ELF-1 (cell line): ENCODE measurements around the gene PARP14.
A peak's percentile ranks its signal among the peaks of the same experiment; 100 is the strongest.
"Not testable (repeated sequence)": the region's sequence is repeated elsewhere in the genome, so short reads cannot be mapped to it uniquely, and the experiment has no call there.

ENCODE experiments used
- DNase-seq: peaks from one replicate; pipeline ENCODE4 v3.0.0-alpha.2; 2016; ENCODE audit warnings: low read depth, low spot score

PARP14 gene

DNA sequence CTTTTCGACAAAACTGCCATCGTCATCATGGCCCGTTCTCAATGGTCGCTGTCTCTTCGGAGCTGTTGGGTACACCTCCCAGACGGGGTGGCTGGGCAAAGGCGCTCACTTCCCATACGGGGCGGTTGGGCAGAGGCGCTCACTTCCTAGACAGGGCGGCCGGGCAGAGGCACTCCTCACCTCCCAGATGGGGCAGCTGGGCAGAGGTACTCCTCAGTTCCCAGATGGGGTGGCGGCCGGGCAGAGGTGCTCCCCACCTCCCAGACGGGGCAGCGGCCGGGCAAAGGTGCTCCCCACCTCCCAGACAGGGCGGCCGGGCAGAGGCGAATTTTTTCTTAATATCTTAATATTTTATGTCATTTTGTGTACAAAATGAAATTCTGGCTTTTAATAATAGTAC, 44.5 kb downstream of the PARP14 start:
- DNase-seq = no peak

DNA sequence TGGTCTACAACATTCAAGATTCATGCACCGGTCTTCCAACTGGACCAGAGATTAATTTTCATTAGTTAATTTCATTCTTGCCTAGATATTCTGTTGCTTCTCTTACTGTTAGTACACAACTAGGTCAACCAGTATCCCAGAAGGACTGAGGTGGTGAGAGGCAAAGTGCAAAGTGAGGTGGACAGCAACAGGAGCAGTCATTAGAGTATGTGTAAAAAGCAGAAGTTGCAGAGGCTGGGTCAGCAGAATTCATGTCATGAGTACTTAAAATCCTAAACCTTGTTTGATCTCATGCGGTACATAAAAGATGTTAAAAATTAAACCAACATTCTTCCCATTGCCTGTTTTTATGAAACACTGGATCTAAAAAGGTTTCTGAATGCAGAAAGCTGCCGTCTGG, 46.7 kb downstream of the PARP14 start:
- DNase-seq = no peak

DNA sequence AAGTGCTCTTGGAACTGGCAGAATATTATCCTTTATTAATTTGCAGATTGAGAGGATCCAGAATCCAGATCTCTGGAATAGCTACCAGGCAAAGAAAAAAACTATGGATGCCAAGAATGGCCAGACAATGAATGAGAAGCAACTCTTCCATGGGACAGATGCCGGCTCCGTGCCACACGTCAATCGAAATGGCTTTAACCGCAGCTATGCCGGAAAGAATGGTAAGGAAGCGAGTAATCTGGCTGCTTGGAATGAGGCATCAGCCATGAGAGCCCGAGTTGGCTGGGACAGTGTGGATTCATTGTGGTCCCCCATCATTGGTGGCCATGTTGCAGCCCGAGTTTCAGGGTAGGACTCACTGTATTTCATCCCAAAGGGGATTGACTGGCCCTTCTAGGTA, 47.1 kb downstream of the PARP14 start:
- no peak for DNase-seq

DNA sequence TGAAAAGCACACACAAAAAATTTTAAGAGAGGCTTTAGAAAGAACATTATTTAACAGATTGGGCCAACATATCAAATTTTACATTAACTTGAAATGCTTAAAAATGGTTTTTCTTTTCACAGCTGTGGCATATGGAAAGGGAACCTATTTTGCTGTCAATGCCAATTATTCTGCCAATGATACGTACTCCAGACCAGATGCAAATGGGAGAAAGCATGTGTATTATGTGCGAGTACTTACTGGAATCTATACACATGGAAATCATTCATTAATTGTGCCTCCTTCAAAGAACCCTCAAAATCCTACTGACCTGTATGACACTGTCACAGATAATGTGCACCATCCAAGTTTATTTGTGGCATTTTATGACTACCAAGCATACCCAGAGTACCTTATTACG, 47.5 kb downstream of the PARP14 start:
- no peak for DNase-seq

DNA sequence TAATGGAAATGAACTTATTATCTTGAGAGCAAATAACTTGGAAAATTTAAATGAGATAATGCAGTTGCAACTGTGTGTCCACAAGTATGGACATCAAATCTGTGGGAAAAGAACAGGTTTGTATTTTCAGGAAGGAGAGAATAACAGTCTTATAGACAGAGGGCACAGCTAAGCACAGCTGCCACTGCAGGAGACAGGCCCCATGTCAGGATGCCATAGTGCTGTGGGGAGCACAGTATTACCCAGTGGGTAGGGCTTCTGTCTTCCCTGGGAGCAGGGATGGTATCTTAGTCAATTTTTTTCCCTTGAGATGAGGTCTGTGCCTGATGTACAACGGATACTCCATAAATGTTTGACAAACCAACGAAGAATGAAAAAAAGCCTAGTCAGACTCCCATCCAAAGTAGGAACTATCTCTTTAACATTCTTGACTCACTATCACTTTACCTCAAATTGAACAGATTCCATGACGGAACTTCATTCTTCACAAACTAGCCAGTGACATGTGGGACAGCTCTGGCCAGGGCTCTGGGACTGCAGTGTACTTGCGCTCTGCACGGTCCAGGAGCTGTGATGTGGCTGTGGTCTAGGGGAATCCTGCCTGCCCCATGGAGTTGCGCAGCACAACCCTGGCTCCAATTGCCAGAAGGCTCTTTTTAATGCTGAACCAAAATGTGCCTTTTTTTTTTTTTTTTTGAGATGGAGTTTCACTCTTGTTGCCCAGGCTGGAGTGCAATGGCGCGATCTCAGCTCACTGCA, 48.3 kb downstream of the PARP14 start:
- DNase-seq = no peak

DNA sequence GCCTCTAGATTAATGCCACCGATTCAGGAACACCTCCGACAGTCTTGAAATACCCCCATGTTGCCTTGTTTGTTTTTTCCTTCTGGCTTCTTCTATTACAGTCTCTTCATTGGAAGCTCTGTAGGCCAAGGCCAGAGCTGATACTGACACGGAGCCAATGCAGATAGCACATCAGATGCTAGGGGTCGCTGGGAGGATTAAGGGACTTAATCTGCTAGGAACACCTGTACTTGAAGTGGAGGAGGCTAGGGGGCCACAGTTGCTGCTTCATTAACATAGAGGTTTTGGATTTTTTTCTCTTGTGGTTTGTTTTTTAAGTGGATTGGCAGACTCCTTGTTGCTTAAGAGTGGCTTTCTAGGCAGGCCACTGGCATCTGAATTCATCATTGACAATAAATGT, 49.6 kb downstream of the PARP14 start:
- no peak for DNase-seq

DNA sequence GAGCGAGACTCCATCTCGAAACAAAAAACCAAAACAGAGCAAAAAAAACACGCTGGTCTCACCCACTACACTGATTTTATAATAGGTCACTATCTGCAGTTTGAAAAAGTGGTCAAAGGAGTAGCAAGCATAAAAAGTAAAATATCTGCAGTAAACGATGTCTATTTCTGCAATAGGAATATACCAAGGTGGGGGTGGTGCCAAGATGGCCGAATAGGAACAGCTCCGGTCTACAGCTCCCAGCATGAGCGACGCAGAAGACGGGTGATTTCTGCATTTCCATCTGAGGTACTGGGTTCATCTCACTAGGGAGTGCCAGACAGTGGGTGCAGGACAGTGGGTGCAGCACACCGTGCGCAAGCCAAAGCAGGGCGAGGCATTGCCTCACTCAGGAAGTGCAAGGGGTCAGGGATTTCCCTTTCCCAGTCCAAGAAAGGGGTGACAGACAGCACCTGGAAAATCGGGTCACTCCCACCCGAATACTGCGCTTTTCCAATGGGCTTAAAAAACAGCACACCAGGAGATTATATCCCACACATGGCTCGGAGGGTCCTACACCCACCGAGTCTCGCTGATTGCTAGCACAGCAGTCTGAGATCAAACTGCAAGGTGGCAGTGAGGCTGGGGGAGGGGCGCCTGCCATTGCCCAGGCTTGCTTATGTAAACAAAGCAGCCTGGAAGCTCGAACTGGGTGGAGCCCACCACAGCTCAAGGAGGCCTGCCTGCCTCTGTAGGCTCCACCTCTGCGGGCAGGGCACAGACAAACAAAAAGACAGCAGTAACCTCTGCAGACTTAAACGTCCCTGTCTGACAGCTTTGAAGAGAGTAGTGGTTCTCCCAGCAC, 52.3 kb downstream of the PARP14 start:
- not testable (repeated sequence) for DNase-seq

DNA sequence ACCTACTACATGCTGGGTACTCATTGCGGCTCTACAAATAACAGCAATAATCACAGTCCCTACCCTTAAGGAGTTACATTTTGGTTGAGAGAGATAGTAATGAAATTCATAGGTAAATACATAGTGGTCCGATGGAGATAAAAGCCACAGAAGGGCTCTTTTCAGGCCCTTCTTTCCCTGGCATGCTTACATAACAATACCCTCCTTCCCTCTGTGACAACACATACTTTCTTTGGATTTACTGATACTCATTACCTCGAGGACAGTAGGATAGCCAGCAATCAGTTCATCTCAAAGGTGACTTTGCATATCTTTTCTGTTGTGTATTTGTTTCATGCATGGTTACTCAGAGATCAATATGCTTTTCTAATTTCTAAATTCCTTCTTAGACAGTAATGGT, 58.5 kb downstream of the PARP14 start:
- no peak for DNase-seq

DNA sequence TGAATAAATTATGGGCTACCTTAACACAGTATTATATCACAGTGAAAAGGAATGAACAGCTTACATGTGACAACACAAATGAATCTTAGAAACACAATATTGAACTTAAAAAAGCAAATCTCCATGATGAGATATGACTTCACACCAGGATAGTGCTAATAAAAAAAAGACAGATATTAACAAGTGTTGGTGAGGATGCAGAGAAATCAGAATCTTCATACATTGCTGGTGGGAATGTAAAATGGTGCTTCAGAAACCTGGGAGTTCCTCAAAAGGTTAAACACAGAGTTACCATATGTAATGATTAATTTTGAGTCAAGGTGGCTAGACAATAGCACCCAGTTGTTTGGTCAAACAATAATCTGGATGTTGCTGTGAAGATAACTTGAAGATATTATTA, 61.6 kb downstream of the PARP14 start:
- DNase-seq = no peak

DNA sequence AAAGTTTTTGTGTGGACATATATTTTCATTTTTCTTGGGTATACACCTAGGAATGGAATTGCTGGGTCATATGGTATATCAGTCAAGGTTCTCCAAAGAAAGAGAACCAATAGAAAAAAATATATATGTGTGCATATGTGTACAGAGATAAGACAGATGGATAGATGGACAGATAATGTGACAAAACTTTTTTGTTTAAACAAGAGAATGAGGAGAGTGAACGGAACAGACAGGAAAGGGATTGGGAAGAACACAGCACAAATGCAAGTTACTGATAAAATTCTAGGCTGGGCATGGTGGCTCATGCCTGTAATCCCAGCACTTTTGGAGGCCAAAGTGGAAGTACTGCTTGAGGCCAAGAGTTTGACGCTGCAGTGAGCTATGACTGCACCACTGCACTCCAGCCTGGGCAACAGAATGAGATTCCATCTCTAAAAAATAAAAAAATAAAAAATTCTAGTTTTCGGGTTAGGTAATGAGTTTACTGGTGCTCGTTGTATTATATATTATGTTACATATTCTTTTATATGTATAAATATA, 63.0 kb downstream of the PARP14 start:
- no peak for DNase-seq

DNA sequence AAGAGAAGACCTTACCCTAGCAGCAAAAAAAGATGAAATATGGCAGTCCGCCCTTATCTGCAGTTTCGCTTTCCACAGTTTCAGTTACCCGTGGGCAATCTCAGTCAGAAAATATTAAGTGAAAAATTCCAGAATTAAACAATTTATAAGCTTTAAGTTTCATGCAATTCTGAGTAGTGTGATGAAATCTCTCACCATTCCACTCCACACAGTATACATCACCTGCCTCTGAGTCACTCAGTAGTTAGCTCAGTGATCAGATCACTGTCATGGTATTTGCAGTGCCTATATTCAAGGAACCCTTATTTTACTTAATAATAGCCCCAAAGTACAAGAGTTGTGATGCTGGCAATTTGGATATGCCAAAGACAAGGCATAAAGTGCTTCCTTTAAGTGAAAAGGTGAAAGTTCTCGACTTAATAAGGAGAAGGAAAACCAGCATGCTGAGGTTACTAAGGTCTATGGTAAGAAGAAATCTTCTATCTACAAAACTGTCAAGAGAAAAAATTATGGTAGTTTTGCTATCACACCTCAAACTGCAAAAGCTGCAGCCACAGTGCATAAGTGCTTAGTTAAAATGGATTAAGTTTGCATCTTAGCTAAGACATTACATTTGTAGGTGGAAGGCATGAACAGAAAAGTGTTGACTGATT, 64.9 kb downstream of the PARP14 start:
- DNase-seq = no peak

DNA sequence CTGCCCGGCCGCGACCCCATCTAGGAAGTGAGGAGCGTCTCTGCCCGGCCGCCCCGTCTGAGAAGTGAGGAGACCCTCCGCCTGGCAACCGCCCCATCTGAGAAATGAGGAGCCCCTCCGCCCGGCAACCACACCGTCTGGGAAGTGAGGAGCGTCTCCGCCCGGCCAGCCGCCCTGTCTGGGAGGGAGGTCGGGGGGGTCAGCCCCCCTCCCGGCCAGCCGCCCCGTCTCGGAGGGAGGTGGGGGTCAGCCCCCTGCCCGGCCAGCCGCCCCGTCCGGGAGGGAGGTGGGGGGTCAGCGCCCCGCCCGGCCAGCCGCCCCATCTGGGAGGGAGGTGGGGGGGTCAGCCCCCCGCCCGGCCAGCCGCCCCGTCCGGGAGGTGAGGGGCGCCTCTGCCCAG, 66.7 kb downstream of the PARP14 start:
- DNase-seq = not testable (repeated sequence)

DNA sequence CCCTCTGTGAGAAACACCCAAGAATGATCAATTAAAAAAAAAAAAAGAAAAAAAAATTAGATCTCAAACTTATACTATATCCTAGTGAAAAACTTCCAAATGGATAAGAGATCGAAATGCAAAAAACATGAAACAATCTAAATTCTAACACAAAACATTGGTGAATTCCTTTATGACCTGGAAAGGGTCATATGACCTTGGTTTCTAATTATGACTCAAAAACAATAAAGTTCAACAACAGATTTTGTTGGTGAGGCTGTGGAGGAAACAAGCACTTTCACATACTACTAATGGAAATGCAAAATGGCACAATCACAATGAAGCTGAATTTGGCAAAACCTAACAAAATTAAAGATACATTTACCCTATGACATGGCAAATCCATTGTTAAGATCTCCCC, 67.7 kb downstream of the PARP14 start:
- DNase-seq = no peak

DNA sequence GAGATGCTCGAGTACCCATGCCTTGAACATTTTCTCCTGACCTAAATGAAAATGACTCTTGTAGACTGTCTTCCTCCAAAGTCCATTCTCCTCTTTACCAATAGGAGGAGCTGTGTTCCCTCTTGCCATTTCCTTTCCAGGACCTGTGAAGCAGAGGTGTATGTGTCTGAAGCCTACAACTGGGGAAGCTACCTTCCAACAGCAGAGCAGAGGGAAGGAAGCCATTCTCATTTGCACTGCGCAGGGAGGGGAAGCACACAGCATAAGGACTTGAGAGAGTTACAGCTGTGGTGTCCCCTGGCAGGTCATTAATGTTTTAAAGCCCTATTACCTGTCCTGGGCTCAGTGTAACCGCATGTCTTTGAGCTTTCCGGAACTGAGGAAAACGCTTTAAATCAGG, 74.3 kb downstream of the PARP14 start:
- DNase-seq = peak; percentile 69

DNA sequence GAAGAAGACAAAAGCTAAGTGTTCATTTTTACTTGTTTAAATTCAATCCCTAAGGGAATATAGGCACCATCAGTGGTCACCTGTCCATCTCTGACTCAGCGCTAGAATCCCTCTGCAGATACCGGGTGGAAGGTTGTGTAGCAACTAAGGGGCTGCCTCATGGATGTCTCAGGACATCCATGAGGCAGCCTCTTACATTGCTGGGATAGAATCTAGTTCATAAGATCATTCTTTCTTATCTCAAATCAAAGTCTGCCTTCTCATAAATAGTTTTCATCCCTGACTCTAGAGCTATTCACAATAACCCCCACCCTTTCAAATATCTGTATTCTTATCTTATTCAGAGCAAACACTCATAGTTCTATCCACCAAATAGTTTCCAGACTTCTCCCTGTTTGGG, 74.9 kb downstream of the PARP14 start:
- DNase-seq = no peak

DNA sequence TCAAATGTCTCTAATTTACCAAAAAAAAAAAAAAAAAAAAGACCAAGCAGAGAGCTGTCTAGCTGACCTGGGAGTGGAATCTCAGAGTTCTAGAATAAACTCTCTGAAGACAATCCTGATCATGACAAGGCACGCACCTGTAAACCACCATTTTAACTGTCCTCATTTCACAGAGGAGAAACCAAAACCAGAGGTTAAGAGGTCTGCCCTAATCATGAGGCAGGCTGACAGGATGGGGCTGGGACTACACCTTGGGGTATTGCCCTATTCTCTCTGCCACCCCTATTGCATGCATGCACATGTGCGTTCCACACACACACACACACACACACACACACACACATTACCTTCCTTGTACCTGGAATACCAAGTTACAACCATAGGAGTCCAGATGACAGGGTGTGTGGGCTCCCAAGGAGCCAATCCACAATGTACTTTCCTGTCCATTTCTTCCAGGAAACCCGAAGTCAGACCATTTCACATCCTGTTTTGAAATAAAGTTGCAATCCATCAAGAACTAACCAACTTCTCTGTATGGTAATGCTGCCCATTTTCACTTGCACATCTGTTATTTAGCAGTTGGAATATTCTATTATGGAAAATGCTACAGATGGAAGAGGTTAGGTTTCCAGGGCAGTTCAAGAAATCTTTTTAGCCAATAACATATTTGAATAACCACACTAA, 78.4 kb downstream of the PARP14 start:
- DNase-seq = no peak

DNA sequence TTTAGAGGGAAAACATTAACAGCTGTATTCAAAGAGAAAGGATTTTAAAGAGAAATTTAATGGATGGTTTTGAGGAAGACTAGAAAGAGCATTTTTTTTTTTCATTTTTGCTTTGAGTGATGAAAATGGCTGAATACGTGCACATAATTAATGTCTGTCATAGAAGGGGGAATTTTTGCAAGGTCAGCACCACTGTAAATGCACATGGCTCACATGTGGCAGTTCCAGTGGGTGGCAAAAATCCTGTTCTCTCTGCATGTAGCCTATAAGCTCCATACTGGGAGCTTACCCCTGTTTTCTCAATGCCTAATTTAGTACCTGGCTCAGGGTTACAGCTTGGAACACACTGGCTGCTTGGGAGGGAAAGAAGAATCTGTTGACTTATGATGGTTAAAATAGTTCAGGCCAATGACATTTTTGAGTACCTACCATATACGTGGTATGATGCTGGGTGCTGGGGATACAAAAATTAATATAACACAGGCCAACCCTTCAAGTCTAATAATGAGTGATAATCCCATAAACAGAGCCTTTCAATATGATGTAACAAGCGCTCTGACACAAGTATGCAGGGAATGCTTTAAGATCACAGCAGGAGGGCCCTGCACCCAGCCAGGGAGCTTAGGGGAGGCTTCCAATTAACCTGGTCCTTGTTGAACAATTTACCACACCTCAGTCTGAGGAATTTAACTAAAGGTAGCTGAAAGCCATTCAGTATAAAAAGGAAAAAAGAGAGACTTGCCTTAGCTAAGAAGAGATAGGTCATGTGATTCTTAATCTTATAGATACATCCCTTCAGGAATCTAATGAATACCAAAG, 80.0 kb downstream of the PARP14 start:
- peak; percentile 71 for DNase-seq

DNA sequence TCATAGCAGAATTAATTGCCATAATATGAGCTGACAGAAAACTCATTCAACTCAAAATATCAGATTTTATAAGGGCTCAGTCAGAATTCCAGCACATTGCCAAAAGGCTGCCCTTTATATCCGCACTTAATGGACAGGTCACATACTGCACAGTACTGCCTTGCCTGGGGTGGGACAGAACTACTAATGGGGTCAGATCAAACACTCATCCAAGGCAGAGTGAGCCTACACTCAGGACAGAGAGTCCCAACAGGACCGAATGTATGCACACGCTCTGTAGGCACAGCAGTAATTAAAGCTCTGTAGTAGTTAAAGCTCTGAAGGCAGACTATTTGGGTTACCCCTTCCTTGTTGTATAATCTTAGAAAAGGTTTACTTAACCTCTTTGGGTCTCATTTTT, 85.8 kb downstream of the PARP14 start:
- DNase-seq = no peak

DNA sequence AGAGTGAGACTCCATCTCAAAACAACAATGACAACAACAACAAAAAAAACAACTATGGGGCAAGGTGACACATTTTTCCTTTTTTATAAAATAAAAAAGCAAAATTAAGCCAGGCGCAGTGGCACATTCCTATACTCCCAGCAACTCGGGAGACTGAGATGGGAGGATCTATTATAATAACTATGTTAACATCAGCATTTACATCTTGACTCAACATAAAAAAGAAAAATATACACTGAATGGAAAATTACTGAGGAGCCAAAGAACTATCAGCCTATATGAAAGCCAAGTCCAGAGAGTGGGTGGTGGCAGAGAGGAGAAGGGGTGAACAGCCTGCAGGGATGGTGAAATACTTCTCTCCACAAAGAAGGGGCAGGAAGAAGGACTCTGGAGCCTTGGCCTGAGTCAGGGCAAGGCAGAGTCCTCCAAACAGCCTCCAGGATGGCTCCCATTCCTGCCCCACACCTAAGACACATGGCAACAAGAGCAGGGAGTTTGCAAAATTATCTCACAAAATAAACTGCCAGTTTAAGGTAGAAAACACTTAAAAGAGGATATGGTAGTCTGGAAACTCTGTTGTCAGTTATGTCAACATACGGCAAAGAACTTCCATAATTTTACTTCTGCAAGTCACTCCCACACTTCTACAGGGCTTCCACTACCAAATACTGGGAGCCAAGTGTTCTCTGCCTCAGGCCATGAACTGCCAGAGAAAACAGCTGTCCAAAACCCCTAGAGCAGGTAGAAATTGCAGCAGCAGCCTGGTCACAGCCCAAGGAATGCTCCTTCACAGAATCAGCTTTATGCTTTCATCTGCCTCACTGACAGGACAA, 87.1 kb downstream of the PARP14 start:
- peak; percentile 66 for DNase-seq
